Activated CD4-positive, alpha-beta T cell treated with anti-CD3 and anti-CD28 coated beads, Interleukin-2, Interleukin-4, amounts not matched to agents 100 ng/mL and 50 ng/mL, durations not matched to agents 16 hours and 8 hours (primary cell): ENCODE measurements around the gene C6orf89.

Experiments used
- DNase-seq: peaks from one replicate; pipeline ENCODE4 v3.0.0-alpha.2; 2020; ENCODE audit warnings: low spot score

C6orf89 gene

DNA sequence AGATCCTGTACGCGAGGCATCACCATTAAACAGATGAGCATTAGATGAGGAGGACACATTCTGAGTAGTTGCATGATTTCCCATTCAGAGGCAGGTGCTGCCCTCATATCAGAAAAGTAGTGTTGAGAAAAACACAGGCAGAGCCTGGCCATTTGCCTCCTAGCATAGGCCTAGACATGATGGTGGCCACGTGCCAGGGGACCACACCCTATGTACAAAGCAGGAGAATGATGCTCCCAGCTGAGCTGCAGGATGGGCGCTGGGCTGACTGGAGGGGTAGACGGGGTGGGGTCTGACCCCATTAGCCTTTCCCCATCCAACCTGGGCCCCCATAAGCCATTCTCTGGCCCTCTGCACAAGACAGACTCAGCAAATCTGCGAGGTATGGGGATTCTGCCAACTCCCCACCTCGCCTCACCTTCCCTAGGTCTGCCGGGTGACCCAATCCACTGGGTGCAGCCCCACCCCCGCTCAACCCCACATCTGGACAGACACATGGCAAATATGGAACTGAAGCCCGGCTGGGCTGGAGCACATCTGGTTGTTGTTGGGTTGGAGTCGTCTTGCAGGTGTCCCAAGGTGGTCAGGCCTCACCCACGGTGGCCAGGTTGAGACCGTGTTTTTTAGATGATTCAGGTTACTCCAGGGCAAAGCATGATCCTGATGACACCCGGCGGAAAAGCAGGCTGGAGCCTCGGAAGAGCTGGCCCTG is 82.7 kb downstream of the C6orf89 start:
- no peak for DNase-seq

DNA sequence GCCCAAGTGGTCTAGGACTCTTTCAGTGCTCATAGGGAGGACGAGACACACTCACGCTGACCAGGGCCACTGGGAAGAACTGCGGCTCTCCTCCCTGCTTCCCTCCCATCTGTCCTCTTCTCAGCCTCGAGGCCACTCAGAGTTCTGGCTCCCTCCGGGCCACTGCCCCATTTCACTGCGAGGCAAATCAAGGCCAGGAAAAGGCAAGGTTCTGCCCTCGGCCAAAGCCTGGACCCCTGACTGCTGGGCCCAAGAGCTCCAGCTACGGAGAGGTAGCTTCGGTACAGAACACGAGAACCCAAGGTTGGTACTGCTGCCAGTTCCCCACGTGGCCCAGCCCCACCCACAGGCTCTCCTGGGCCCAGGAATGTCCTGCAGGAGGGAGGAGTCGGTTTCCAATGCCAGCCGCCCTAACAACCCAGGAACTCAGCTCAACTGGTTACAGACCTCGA is 83.5 kb downstream of the C6orf89 start:
- DNase-seq = no peak

DNA sequence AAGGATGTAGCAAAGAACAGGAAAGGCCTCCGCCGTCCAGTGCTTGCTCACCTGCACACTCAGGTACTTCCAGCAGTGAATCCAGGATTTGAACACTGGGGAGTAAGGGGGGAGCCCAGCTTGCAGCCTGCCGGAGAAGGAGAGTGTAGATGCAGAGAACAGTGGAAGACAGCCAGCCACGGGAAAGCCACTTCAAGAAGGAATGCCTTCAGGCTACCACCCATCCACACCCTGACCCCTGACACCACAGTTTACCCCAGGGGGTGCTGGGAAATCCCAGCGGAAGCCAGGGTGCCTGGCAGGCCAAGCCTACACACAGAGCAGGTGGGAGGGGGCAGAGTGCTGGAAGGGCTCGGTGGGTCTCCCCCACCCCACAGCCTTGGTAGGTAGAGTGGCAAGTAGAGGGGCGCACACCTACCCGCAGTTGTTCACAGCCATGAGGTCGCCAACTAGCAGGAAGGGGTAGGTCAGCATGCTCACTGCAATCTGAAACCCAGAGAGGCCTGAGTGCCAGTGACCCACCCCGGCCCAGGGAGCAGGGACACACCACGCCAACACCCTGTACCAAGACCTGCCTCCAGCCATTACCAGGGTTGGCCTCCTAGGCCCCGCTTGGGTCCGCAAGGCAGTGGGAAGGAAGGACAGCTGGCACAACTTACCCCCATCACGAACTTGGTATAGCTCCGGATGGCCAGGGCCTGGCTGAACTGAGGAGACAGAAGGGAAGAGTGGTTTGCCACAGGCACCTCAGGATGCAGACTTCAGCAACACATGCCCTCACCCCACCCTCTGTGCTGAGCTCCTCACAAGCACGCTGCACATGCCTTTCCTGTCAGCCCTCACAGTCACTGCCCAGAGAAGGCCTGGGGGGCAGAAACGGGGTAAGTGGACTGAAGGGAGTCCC is 84.5 kb downstream of the C6orf89 start:
- no peak for DNase-seq

DNA sequence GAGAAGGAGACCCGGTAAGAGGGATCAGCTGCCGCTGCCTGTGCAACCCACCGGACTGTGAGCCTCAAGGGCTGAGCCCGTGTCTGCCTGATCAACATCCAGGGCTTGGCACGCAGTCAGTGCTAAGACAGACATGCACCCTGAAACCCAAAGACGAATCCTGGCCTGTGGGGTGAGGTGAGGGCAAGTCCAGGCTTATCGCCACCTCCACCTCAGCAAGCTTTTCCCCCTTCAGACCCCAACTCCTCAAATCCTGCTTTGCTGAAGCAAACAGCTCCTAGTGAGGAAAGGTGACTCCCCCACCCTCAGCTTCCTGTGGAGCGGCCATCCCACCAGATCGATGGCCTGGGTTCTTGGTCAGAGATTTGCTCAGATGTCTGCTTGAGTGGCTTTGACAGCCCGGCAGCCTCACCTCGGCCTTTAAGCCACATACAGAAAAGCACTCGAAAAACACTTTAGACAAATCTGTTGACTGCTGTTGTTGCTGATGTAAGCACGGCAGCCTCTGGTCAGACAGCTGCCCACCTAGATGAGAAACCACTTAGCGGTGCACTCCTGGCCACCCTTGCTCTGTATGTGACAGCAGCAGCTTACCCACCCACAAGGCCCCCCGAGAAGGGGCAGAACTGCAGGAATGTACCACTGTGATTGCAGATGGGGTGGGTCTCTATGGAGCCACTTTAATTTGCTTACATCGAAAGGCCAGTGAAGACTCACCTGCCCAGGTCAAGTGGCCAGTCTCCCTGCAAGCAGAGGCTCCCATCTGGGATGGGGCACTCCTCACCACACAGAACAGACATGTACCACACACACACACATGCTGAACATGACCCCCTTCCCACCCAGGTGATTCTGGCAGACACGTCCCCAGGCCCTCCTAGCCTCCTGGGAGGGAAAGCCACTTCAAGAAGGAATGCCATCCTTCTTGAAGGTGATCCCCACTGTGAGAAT is 85.4 kb downstream of the C6orf89 start:
- DNase-seq = no peak

DNA sequence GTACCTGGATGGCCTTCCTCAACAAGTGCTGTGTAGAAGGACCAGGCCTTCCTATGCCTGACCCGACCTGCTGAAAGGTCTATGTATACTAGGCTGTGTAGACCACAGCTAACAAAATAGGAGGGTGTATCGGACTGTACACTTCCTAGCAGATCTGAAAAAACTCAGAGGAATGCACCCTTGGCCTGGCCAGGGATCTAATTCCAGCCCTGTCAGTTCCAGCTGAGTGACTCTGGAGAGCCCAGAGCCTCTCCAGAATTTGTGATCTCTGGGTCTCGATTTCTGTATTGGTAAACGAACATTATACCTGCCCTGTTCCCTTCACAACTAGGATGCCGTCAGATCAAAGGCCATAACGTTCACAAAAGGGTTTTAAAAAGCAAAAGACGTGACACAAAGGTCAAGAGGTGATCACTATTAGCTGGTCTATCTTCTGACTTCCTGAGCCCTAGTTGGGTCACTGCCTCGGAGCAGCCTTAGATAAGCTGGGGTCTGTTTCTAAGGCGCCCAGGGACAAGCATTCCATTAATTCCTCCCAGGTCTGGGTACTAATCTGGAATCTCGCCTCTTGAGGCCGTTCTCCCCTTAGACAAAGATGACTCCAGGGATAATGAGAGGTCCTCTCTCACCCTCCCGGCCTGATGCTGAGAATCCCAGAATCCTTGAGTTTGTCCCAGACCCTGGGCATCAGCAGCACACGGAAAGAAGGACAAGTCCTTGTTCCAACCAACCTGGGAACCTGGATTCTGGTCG is 86.3 kb downstream of the C6orf89 start:
- DNase-seq = no peak

DNA sequence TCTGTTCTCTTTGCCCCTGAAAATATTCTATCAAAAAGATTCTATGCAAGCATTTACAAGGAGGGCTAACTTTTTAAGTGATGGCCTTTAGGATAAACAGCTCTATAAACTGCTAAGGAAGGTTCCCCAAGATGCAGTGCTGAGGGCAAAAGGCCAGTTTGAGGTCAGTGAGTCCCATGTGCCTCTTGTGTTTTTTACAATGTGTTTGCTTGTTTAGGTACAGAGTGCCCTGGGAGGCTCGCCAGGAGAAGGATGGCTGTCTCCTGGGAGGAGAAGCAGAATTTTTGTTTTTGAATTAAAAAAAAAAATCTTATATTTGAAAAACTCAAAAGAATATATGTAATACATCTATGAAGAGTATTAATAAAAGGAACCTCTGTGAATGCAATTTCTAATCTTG is 87.4 kb downstream of the C6orf89 start:
- DNase-seq = no peak

DNA sequence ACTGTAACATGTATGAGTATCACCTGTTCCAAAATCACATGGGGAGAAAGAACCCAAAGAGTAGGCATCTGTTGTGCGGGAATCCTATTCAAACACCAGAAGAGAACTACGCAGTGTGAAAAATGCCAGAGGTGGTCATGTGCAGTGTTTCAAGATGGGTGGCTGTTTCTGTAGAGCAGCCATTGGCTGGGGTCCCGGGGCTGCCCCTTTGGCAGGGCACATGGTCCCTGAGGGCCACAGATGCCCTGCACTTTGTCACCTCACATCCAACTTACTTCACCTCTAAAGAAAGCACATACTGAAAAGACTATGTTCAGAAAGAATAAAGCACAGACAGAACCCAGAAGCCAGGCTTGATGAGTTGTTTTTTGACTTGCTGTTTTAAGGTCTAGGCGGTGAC is 87.9 kb downstream of the C6orf89 start:
- DNase-seq = no peak

DNA sequence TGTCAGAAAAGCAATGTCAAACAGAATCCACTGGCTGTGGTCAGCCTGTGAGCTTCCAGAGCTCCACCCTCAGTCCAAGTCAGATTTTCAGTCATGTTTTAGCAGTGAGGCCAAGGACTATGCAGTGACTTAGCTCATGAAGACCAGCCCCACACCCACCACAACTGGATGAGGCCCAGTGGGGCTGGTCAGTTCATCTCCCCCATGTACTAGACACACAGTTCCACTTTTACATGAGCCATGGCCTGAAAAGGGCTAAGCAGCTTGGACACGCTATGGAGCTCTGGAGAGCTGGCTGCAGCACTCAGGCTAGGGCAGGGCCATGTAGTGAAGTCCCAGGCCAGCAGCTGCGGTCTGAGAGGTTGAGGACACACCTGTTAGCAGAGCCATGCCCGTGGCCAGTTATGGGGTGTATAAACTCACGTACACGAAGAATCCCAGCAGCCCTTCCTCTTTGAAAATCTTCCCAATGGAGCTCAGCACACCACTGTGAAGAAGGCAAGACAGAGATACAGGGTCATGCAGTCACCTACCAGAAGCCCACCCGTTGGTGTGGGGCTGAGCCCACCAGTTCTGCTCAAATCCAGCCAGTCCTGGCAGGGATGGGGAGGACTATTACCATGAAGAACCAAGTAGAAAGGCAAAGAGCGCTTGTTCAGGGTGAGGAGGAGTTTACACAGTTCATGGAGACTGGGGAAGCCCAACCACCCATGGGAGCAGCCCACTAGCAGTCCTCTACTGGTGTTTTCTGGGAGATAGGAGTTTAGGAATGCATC is 89.7 kb downstream of the C6orf89 start:
- DNase-seq = no peak

DNA sequence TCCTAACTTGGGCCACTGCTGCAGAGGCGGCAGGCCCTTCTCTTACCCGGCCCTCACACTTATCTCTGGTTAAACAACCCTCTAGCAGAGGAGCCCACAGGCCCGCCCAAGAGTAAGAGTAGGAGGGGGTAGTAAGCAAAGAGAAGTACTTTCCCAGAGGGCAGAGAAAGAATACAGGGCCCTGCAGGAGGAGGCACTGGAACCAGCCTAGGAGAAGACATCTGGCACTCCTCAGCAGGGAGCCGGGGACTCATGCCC is 90.2 kb downstream of the C6orf89 start:
- no peak for DNase-seq

DNA sequence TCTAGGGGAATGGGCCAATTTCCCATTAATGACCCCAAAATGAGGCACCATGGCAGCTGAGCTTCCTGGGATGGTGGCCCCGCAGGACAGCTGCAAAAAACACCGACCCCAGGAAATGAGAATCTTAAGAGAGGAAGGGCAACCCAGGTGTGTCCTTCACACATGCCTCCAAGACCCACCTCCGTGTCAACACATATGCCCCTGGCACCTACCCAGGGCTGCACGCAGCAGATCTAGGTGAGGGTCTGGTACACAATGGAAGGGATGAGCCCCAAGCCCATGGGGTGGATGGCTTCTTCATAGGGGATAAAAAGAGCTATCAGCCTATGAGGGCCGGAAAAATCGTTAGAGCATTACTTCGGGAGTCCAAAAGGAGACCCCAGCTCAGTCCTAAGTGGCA is 90.8 kb downstream of the C6orf89 start:
- DNase-seq = no peak

DNA sequence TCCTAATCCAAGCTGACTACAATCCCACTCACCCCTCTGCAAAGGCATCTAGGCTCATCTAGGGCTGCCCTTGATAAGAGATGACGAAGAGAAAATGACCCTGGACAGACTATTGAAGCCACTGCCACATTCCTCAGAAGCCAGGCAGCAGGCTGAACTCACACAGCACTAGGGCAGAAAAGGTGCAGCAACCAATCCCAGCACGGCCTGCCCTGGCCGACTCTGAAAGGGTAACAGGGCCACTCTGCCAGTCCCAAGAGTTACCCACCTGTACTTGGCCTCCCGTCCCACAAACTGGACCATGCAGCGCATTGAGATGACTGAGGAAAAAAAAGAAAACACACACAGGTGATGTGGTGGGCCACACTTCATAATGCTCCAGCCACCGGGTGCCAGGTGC is 91.2 kb downstream of the C6orf89 start:
- DNase-seq = no peak

DNA sequence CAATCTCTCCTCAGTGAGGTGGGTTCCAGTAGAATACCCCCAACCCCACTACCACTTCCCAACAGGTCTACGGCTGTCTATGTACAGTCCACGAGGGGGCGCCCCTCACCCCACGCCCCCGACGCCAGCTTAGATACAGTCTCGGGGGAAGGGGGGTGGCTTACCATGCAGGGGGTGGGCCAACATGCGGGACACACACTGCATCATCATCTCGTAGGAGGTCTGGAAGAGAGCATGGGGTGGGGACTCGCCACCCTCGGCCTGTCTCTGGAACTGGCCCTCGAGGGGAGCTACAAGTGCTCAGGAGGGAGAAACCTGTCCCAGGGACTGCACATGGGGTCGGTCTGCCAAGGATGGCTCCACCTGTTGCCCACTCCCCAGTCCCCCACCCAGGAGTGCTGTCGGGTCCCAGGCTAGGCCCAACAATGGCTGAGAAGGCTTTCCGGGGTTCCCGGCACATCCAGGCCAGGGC is 91.8 kb downstream of the C6orf89 start:
- no peak for DNase-seq
